ENCODE data around the gene SERPINA4.

The SERPINA4 gene

DNA sequence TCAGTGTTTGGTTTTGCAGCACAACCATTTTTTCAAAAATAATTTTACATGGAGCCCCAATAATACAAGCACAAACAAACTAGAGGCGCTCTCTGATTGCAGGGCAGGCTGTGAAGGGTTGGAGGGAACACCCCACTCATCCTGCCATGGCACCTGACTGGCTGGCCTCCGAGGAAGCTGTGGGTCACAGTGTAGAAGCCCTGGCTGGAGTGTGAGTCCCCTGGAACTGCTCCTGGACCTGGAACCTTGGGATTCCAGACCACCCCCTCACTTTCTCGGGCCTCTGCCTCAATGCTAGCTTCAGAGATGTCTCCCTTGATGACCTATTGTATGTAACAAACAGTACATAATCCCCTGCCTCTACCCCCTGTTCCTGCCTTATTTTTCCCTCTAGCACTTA lies 37.1 kb upstream of the SERPINA4 start:
- Histone ChIP-seq H3K36me3 (ENCODE audit: control insufficient read depth, insufficient read depth, low read length) (no peaks in the 10 kb centered on the region), H3K4me3 (ENCODE audit: extremely low read depth, insufficient read depth, low read length, poor library complexity, severe bottlenecking) (no peak overlapping the region), H3K9me3 (ENCODE audit: control insufficient read depth, low read length) (no peaks in the 10 kb centered on the region), H3K4me1 (ENCODE audit: control insufficient read depth, insufficient read depth, low read length, poor library complexity, severe bottlenecking) (no peaks in the 10 kb centered on the region), H3K27ac (ENCODE audit: low read depth, low read length, severe bottlenecking) (no peak overlapping the region)
- WGBS, 2 experiments (ENCODE audit: insufficient coverage in 2 of 2) = 74% methylated on average over 3 of the region's 3 CpGs; no CpG with 5 or more reads in 1 of the 2 experiments

DNA sequence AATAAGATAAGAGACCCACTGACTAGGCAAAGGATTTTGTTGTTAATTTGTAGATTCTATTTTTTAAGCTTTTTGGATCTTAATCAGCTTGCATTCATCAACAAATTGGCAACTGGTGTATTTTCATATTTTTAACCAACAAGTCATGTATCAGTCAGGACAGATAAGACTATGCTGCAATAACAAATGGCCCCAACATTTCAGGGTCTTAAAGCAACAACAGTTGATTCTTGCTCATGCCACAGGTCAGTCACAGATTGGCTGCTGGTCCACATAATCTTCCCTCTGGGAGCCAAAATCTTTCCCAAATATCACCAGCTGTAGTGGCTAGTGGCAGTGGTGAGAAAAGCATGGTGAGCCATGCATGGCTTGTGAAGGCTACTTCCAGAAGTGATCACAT lies 30.1 kb upstream of the SERPINA4 start:
- no peaks in the 10 kb centered on the region for H3K36me3 ChIP-seq (ENCODE audit: control insufficient read depth, insufficient read depth, low read length)
- H3K27ac ChIP-seq (ENCODE audit: low read depth, low read length, severe bottlenecking) = no peak overlapping the region
- H3K9me3 ChIP-seq (ENCODE audit: control insufficient read depth, low read length) = no peaks in the 10 kb centered on the region
- no peak overlapping the region for H3K4me3 ChIP-seq (ENCODE audit: extremely low read depth, insufficient read depth, low read length, poor library complexity, severe bottlenecking)
- no peaks in the 10 kb centered on the region for H3K4me1 ChIP-seq (ENCODE audit: control insufficient read depth, insufficient read depth, low read length, poor library complexity, severe bottlenecking)

DNA sequence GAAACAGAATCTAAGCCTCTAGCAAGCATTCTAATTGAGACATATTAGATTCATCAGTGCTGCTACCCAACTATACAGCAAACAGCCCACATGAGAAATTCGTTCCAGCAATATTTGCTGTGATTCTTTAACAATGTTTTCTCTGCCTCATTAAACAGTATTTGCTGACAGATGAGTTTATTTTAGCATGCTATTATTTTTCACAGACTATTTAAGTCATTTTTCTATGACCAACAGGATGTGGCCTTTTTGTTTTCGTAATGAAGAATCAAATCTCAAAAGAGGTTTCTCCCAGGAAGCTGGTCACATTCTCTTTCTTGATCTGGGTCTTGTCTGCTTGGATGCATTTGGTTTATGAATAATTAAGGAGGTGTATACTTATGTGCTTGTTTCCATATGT lies 28.8 kb upstream of the SERPINA4 start:
- WGBS, 2 experiments (ENCODE audit: insufficient coverage in 2 of 2) = no CpG with 5 or more reads among the region's 2 CpGs
- H3K27ac ChIP-seq (ENCODE audit: low read depth, low read length, severe bottlenecking) = no peak overlapping the region

DNA sequence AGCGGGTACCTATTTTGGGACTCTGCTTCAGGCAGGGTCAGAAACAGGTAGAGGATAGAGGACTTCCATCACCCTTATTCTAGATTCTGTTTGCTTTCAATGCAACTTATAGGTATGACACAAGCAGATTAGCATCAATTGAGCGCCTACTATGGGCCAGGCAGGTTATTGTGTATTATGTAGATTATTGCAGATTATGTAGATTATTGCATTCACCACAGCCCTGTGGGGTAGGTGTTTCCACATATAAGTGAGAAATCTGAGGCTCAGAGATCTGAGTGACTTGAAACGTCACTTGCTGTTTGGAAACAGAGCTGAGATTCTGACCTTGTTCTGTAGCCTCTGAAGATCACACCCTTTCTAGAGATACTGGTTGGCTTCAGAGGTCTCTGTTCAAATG lies 25.7 kb upstream of the SERPINA4 start:
- Histone ChIP-seq H3K4me3 (ENCODE audit: extremely low read depth, insufficient read depth, low read length, poor library complexity, severe bottlenecking) (no peak overlapping the region), H3K9me3 (ENCODE audit: control insufficient read depth, low read length) (no peaks in the 10 kb centered on the region), H3K27ac (ENCODE audit: low read depth, low read length, severe bottlenecking) (no peak overlapping the region), H3K36me3 (ENCODE audit: control insufficient read depth, insufficient read depth, low read length) (no peaks in the 10 kb centered on the region), H3K4me1 (ENCODE audit: control insufficient read depth, insufficient read depth, low read length, poor library complexity, severe bottlenecking) (no peaks in the 10 kb centered on the region)
- WGBS, 2 experiments (ENCODE audit: insufficient coverage in 2 of 2) = 71 to 96% methylated on average over 1 to 2 of the region's 3 CpGs

More for the DNA sequence above, 28.8 kb upstream of the SERPINA4 start:
- Histone ChIP-seq H3K36me3 (ENCODE audit: control insufficient read depth, insufficient read depth, low read length) (no peaks in the 10 kb centered on the region), H3K4me1 (ENCODE audit: control insufficient read depth, insufficient read depth, low read length, poor library complexity, severe bottlenecking) (no peaks in the 10 kb centered on the region), H3K9me3 (ENCODE audit: control insufficient read depth, low read length) (no peaks in the 10 kb centered on the region), H3K4me3 (ENCODE audit: extremely low read depth, insufficient read depth, low read length, poor library complexity, severe bottlenecking) (no peak overlapping the region)

DNA sequence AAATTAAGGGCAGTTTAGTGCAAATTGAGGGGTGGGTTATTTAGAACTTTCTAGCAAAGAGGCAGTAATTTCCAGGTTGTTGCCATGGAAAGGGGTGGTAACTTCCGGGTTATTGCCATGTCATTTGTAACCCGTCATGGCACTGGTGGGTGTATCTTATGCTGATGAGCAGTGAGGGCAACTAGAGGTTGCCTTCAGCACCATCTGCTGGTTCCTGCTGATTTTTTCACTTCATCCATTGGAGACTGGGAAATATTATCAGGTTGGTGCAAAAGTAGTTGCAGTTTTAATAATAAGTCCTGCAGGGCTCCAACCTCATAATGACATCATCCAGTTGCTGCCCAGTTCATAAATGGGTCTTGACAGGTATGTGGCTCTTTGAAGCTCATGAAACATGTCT lies 24.4 kb upstream of the SERPINA4 start:
- Histone ChIP-seq H3K4me3 (ENCODE audit: extremely low read depth, insufficient read depth, low read length, poor library complexity, severe bottlenecking) (no peak overlapping the region), H3K27ac (ENCODE audit: low read depth, low read length, severe bottlenecking) (no peak overlapping the region), H3K9me3 (ENCODE audit: control insufficient read depth, low read length) (no peaks in the 10 kb centered on the region), H3K36me3 (ENCODE audit: control insufficient read depth, insufficient read depth, low read length) (no peaks in the 10 kb centered on the region), H3K4me1 (ENCODE audit: control insufficient read depth, insufficient read depth, low read length, poor library complexity, severe bottlenecking) (no peaks in the 10 kb centered on the region)
- 64 to 100% methylated on average over 1 to 2 of the region's 2 CpGs for WGBS, 2 experiments (ENCODE audit: insufficient coverage in 2 of 2)

DNA sequence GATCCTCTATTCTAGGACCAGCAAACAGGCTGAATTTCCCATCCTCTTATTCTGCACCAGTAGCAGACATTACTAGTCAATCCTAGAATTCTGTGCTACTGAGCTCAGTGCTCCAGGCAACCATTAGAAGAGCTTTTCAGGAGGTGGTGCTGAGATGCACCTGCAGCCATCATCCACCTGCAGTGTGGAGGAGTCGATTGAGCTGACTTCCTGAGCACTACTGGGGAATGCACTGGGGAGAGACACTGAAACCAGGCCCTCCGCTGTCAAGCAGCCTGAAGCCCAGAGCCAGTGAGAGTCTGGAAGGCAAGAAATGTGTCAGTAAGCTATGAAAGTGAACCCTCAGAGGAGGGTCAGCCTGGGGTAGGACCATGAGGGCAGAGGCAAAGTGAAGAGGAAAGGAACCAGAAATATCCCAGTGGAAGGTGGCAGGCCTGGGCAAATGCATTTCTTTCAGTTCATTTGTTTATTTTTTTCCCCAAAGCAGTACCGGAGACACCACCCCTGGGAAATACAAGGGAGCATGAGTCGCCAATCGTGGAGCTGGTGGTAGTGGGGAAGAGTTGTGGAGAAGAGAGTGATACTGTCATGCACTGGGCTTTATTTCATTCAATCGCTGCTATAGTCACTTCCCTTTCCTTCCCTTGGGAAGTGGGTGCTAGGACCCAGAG lies 23.0 kb upstream of the SERPINA4 start:
- Histone ChIP-seq H3K9me3 (ENCODE audit: control insufficient read depth, low read length) (no peaks in the 10 kb centered on the region), H3K4me3 (ENCODE audit: extremely low read depth, insufficient read depth, low read length, poor library complexity, severe bottlenecking) (no peak overlapping the region), H3K36me3 (ENCODE audit: control insufficient read depth, insufficient read depth, low read length) (no peaks in the 10 kb centered on the region), H3K4me1 (ENCODE audit: control insufficient read depth, insufficient read depth, low read length, poor library complexity, severe bottlenecking) (no peaks in the 10 kb centered on the region), H3K27ac (ENCODE audit: low read depth, low read length, severe bottlenecking) (no peak overlapping the region)
- WGBS, 2 experiments (ENCODE audit: insufficient coverage in 2 of 2) = 90 to 98% methylated on average over 1 to 4 of the region's 6 CpGs

DNA sequence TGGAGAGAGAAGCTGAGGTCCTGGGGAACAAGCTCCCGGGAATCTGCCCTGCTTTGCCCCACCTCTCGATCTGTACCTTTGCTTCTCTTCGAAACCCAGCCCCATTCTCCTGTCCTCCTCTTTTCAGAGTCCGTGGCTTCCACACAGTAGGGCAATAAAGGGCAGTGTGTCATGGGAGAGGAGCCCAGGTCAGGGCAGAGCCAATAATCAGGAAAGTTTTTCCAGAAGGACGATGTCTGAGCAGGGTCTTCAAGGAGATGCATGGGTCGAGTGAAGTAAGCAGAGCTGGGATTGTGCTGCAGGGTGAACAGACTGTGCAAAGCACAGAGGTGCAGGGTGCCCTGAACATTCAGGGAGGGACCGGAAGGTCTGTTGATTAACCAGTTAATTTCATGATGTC lies 22.1 kb upstream of the SERPINA4 start:
- Histone ChIP-seq H3K4me3 (ENCODE audit: extremely low read depth, insufficient read depth, low read length, poor library complexity, severe bottlenecking) (no peak overlapping the region), H3K4me1 (ENCODE audit: control insufficient read depth, insufficient read depth, low read length, poor library complexity, severe bottlenecking) (no peaks in the 10 kb centered on the region), H3K27ac (ENCODE audit: low read depth, low read length, severe bottlenecking) (no peak overlapping the region), H3K9me3 (ENCODE audit: control insufficient read depth, low read length) (no peaks in the 10 kb centered on the region), H3K36me3 (ENCODE audit: control insufficient read depth, insufficient read depth, low read length) (no peaks in the 10 kb centered on the region)
- WGBS, 2 experiments (ENCODE audit: insufficient coverage in 2 of 2) = 75 to 80% methylated on average over 2 to 4 of the region's 7 CpGs

DNA sequence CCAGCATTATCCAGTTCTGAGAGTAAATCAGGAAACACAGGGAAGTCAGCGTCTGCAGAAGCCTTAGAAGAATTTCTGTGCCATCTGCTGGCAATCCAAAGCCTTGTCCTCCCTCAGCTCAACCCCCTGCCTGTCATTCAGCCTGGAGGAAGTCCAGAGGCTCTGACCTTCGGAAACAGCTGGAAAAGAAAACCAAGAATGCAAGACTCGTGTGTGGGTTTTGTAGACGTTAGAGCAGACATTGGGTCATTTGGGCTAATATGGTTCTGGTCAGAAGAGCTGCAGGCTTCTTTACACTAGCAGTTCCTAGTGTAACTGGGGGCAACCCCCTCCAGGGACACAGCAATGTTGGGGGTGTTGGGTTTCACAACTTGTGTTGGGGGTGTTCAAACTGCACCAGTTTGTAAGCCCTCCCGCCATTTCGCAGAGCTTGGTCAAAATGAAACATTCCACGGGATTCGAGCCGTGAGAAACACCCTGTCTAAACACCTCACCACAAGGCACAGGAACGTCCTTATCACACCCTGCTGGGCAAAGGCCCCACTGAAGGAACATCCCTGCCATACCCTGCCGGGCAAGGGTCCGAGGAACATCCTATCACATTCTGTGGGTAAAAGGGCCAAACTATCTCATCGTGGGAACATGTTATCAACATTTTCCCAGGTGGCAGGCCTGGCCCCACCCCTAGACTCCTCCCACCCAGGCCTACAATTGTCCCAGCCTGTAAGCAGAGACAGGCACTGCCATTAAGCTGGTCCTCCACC lies 21.0 kb upstream of the SERPINA4 start:
- H3K4me1 ChIP-seq (ENCODE audit: control insufficient read depth, insufficient read depth, low read length, poor library complexity, severe bottlenecking) = no peaks in the 10 kb centered on the region
- no peaks in the 10 kb centered on the region for H3K36me3 ChIP-seq (ENCODE audit: control insufficient read depth, insufficient read depth, low read length)
- WGBS, 2 experiments (ENCODE audit: insufficient coverage in 2 of 2) = 61 to 63% methylated on average over 10 of the region's 13 CpGs
- no peaks in the 10 kb centered on the region for H3K9me3 ChIP-seq (ENCODE audit: control insufficient read depth, low read length)
- no peak overlapping the region for H3K27ac ChIP-seq (ENCODE audit: low read depth, low read length, severe bottlenecking)
- H3K4me3 ChIP-seq (ENCODE audit: extremely low read depth, insufficient read depth, low read length, poor library complexity, severe bottlenecking) = no peak overlapping the region

DNA sequence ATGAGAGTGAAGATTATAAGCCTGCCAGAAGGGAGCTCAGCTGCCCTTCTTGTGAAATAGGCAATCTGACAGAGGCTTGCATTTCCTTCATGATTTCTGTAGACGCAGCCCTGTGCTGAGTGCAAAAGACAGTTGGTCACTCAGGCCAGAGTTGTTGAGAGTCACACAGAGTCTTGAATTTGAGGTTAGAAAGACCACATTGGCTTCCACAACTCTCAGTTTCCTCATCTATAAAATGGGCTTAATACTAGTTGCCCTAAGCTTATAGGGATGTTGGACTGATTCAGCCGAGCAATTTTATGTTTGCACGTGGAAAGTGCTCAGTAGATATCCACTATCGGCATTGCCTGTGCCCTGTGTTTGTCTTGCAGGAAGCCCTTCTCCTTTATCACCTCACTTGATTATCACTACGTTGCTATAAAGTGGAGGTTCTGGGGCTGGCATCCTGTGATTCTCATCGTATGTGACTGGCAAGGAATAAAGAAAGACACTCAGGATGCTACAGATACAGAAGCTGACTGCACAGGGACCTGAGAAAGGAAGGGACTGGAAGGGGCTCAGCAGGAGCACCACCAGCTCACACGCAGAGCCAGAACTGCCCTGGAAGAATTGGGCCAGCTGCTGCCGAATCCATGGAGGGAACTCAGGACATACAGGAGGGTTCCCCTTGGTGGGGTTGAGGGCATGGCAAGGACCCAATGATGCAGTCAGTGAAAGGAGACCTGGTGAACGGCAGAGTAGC lies 19.8 kb upstream of the SERPINA4 start:
- no peaks in the 10 kb centered on the region for H3K4me1 ChIP-seq (ENCODE audit: control insufficient read depth, insufficient read depth, low read length, poor library complexity, severe bottlenecking)
- H3K27ac ChIP-seq (ENCODE audit: low read depth, low read length, severe bottlenecking) = no peak overlapping the region
- 85 to 87% methylated on average over 5 to 6 of the region's 9 CpGs for WGBS, 2 experiments (ENCODE audit: insufficient coverage in 2 of 2)
- H3K36me3 ChIP-seq (ENCODE audit: control insufficient read depth, insufficient read depth, low read length) = no peaks in the 10 kb centered on the region
- H3K9me3 ChIP-seq (ENCODE audit: control insufficient read depth, low read length) = no peaks in the 10 kb centered on the region
- H3K4me3 ChIP-seq (ENCODE audit: extremely low read depth, insufficient read depth, low read length, poor library complexity, severe bottlenecking) = no peak overlapping the region

DNA sequence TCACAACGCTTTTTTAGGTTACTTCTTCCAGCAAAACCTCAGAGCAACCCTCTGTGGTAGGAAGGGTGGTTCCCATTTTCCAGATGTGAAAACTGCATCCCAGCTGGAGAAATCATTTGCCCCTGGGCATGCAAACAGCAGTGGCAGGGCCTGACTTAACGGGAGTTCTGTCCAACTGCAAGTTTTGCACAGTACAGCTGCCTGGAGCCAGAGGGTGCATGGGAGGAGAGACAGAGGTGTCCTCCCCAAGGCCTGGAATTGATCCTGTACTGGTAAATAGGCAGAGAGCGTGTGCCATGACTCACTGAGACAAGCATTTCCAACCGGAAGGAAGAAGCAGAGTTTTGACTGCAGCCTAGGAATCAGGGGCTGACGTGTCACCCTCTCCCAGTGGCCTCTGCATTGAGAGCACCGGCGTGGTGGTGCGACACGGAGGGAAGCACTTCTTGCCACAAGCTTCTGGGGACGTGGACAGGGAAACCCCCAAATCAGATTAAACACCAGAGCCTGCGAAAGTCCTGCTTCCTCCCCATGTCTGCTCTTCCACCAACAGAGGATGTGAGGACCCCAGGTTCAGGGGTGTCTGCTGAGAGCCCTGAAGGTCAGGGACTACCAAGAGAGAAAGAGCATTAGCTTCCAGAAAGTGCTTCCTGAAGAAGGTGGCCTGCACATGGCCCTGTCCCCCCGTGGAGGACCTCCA lies 19.0 kb upstream of the SERPINA4 start:
- Histone ChIP-seq H3K4me3 (ENCODE audit: extremely low read depth, insufficient read depth, low read length, poor library complexity, severe bottlenecking) (no peak overlapping the region), H3K9me3 (ENCODE audit: control insufficient read depth, low read length) (no peaks in the 10 kb centered on the region), H3K36me3 (ENCODE audit: control insufficient read depth, insufficient read depth, low read length) (no peaks in the 10 kb centered on the region), H3K27ac (ENCODE audit: low read depth, low read length, severe bottlenecking) (no peak overlapping the region), H3K4me1 (ENCODE audit: control insufficient read depth, insufficient read depth, low read length, poor library complexity, severe bottlenecking) (no peaks in the 10 kb centered on the region)
- WGBS, 2 experiments (ENCODE audit: insufficient coverage in 2 of 2) = 86 to 94% methylated on average over 9 to 11 of the region's 12 CpGs

Measured in mesodermal cell (in vitro differentiated cells).